Adipocyte (in vitro differentiated cells): ENCODE results near the gene TLX2.

ENCODE experiments used
- DNase-seq: peaks from one replicate; pipeline ENCODE4 v3.0.0-alpha.2; 2015; ENCODE audit warnings: low read depth
- H3K27me3 ChIP-seq: replicated peaks from 2 replicates; pipeline ENCODE4 v1.7.0; 2013; ENCODE audit warnings: mild to moderate bottlenecking, low read length, moderate library complexity; ENCODE audit not compliant: control insufficient read depth, insufficient read depth
- H3K36me3 ChIP-seq: 2 replicates; pipeline ENCODE4 v1.7.0; 2013; ENCODE audit warnings: low read length, mild to moderate bottlenecking, moderate library complexity; ENCODE audit not compliant: control insufficient read depth, insufficient read depth, severe bottlenecking
- H3K4me1 ChIP-seq: 2 replicates; pipeline ENCODE4 v1.7.0; 2013; ENCODE audit warnings: mild to moderate bottlenecking, low read length, moderate library complexity; ENCODE audit not compliant: control insufficient read depth, insufficient read depth
- H3K4me3 ChIP-seq: 2 replicates; pipeline ENCODE4 v1.7.0; 2013; ENCODE audit warnings: mild to moderate bottlenecking, low read length, moderate library complexity
- H3K9ac ChIP-seq: 2 replicates; pipeline ENCODE4 v1.7.0; 2013; ENCODE audit warnings: mild to moderate bottlenecking, low read length, moderate library complexity
- H3K9me3 ChIP-seq: 2 replicates; pipeline ENCODE4 v1.7.0; 2013; ENCODE audit warnings: mild to moderate bottlenecking, low read length, moderate library complexity; ENCODE audit not compliant: control insufficient read depth

TLX2 gene

DNA sequence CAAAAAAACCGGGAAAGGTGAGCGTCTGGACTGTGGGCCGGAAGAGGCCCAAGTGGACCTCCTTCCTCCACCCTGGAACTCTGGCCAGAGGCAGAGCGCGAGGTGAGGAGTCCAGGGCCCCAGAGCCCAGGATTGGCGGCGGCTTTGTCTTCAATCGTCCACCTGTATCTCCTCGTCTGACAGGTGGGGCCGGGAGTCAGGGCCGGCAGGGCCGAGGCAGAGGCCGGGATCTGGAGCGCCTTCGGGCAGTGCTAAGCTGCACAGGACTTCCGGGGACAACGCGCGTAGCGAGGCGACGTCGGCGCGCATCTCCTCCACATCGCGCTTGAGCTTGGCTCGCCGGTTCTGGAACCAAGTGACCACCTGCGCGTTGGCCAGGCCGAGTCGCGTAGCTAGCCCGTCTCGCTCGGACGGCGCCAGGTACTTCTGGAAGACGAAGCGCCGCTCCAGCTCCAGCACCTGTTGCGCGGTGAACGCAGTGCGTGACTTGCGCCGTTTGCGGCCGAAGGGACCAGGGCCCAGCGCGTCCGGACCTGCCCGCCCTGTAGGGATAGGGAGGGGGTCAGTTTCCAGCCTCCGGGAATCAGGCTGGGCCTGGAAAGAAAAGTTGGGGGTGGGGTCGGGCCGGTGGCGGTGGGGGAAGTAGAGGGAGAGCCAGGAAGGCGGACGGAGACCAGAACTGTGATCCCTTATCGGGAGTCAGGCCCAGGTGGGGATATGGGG, 16.3 kb upstream of the TLX2 start:
- Histone ChIP-seq H3K4me3 (peak overlapping the region; percentile 71), H3K36me3 (peaks cover 15% of the 10 kb centered on the region), H3K27me3 (no peaks in the 10 kb centered on the region), H3K9ac (no peak overlapping the region), H3K9me3 (no peaks in the 10 kb centered on the region), H3K4me1 (peaks cover 21% of the 10 kb centered on the region)
- DNase-seq, result no peak

DNA sequence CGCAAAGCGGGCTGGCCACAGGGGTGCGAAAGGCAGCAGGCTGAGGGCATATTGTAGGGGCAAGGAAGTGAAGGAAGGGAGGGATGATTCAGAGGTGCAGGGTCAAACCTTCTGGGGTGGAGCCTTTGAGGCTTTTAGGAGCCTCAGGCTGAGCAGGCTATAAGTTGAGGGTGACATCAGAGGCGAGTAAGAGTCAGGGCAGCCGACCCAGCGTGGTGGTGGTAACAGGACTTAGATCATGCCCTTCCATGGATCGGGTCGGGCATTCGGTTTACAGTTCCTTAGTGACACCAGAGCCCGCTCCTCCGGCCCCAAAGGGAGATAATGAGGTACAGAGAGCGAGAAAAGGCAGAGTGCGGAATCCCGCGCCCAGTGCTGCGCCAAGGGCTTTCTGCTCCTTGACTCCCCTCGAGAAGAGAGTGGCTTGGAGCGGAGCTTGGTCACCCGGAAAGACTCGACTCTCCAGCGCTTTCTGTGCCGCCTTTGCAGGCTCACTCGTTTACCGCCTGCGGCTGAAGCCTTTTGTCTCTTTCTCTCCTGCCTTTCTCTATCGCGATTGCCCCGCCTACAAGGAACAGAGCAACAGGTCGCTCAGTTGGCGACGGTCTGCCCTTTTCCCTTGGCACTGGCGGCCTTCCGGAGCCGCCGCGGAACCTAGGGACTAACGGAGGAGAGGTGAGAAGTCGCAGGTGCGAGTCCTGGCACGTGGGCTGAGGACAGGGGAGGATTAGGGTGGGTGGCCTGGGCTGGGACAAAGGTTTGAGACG, 15.6 kb upstream of the TLX2 start:
- Histone ChIP-seq H3K36me3 (peaks cover 8% of the 10 kb centered on the region), H3K27me3 (no peaks in the 10 kb centered on the region)

GRCh38 chr2:74499267-74499939, 14.8 kb upstream of the TLX2 start, which contains the start of gene LBX2:
LBX2 (minus strand) TSS chr2:74499603; CDS start chr2:74499537, 66 bp downstream.
- Histone ChIP-seq H3K4me1 (peaks cover 32% of the 10 kb centered on the region), H3K9ac (peak within 1 kb of the TSS; percentile 58), H3K36me3 (peaks cover under 1% of the 10 kb centered on the region), H3K4me3 (peak within 1 kb of the TSS; percentile 71), H3K27me3 (no peaks in the 10 kb centered on the region), H3K9me3 (no peaks in the 10 kb centered on the region)
- DNase-seq, result peak; percentile 58

More for the DNA sequence above, 15.6 kb upstream of the TLX2 start:
- Histone ChIP-seq H3K9me3 (no peaks in the 10 kb centered on the region), H3K4me3 (peak overlapping the region; percentile 71), H3K4me1 (peaks cover 26% of the 10 kb centered on the region), H3K9ac (peak overlapping the region; percentile 58)
- peak; percentile 59 for DNase-seq

- no peak for DNase-seq
Observed at GRCh38 chr2:74499940-74500577, 14.2 kb upstream of the TLX2 start.

DNA sequence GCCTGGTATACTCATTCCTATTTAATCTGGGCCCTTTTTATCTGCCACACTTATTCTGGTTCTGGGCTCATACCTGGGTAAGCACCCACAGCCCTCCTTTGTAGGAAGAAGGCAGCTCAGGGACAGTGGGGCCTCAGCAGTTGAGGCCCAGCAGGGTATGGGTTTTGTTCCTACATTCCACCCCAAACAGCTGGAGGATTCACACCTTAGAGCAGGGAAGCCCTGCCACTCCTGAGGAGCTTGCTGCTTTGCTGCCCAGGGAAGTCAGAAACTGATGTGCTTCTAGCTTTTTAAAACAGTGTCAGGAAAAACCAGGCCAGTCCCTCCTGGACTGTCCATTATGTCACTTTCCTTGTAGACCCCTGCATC, 13.7 kb upstream of the TLX2 start:
- H3K9ac ChIP-seq, result no peak overlapping the region
- peaks cover 44% of the 10 kb centered on the region for H3K4me1 ChIP-seq
- H3K36me3 ChIP-seq, result peaks cover 12% of the 10 kb centered on the region
- no peak overlapping the region for H3K4me3 ChIP-seq
- no peak for DNase-seq
- no peaks in the 10 kb centered on the region for H3K27me3 ChIP-seq
- no peaks in the 10 kb centered on the region for H3K9me3 ChIP-seq

More at GRCh38 chr2:74499940-74500577, 14.2 kb upstream of the TLX2 start:
- Histone ChIP-seq H3K9ac (peak overlapping the region; percentile 58), H3K9me3 (no peaks in the 10 kb centered on the region), H3K4me3 (peak overlapping the region; percentile 71), H3K36me3 (peaks cover 7% of the 10 kb centered on the region), H3K4me1 (peaks cover 39% of the 10 kb centered on the region), H3K27me3 (no peaks in the 10 kb centered on the region)

GRCh38 chr2:74501335-74502071, 12.7 kb upstream of the TLX2 start:
- Histone ChIP-seq H3K9me3 (no peaks in the 10 kb centered on the region), H3K4me3 (peak overlapping the region; percentile 96), H3K4me1 (peaks cover 53% of the 10 kb centered on the region), H3K9ac (peak overlapping the region; percentile 94), H3K27me3 (no peaks in the 10 kb centered on the region), H3K36me3 (peaks cover 18% of the 10 kb centered on the region)
- no peak for DNase-seq

DNA sequence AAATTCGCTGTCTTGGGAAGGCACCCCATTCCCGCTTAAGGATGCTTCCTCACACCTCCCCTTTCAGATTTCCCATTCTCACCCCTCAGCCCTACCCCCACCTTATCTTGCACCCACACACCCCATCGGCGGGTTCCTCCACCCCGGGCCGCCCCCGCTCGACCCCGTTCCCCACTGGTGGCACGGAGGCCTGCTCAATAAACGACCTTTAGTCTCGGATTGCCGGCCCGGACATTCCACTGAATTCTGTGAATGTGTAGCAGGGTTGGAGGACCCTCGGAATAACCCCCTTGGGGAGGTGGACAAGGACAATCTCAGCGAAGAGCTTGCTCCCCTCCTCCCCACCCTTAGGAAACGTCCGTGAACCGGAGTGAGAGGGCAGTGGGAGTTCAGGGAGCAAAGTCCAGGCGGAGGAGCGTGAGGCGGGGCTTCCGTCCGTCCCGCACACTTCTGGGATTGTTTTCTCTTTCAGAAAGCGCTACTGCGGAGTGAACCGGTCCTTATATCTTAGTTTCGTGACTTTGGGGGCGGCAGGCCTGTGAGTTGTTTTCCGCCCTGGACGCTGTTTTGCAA, 12.0 kb upstream of the TLX2 start:
- peaks cover 18% of the 10 kb centered on the region for H3K36me3 ChIP-seq
- H3K27me3 ChIP-seq, result no peaks in the 10 kb centered on the region
- H3K9ac ChIP-seq, result peak overlapping the region; percentile 94
- DNase-seq, result no peak
- H3K4me3 ChIP-seq, result peak overlapping the region; percentile 96
- no peaks in the 10 kb centered on the region for H3K9me3 ChIP-seq
- H3K4me1 ChIP-seq, result peaks cover 58% of the 10 kb centered on the region

DNA sequence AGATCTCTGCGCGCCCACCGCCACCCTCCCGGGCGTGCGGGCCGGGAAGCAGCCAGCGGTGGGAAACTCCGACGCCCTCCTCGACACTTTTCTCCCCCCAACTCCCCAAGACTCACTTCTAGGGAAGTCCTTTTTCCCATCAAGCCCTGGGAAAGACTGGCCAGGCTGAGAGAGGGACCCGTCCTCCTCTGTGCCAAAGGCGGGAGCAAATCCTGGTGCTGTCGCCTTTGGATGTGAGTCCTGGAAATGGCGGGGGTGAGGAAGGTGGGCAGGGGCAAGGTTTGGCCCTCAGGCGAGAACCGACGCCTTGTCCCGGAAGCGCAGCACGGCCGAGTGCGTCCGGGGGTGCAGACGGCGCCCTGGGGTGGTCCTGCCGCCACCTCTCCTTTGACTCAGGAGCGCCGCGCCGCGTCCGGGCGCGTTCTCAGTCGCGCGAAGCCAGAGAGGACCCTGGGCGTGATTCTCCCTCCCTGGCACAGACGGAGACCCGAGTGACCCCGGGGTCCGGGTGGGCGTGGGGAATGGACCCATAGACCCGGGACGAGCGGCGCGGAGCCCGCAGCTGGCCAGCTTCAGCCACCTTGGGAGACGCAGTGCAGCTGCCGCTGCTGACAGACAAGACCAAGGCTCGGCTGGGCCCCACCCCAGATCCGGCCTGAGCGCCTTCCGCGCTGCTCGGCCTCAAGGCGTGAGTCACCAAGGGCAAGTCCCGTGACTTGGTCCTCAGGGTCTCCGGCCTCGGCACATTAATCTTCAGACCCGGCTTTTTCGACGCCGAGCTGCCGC, 11.3 kb upstream of the TLX2 start:
- H3K9ac ChIP-seq, result peak overlapping the region; percentile 94
- H3K4me1 ChIP-seq, result peaks cover 53% of the 10 kb centered on the region
- peak overlapping the region; percentile 96 for H3K4me3 ChIP-seq
- H3K36me3 ChIP-seq, result peaks cover 18% of the 10 kb centered on the region
- DNase-seq, result peak; percentile 91
- H3K9me3 ChIP-seq, result no peaks in the 10 kb centered on the region
- H3K27me3 ChIP-seq, result no peaks in the 10 kb centered on the region

DNA sequence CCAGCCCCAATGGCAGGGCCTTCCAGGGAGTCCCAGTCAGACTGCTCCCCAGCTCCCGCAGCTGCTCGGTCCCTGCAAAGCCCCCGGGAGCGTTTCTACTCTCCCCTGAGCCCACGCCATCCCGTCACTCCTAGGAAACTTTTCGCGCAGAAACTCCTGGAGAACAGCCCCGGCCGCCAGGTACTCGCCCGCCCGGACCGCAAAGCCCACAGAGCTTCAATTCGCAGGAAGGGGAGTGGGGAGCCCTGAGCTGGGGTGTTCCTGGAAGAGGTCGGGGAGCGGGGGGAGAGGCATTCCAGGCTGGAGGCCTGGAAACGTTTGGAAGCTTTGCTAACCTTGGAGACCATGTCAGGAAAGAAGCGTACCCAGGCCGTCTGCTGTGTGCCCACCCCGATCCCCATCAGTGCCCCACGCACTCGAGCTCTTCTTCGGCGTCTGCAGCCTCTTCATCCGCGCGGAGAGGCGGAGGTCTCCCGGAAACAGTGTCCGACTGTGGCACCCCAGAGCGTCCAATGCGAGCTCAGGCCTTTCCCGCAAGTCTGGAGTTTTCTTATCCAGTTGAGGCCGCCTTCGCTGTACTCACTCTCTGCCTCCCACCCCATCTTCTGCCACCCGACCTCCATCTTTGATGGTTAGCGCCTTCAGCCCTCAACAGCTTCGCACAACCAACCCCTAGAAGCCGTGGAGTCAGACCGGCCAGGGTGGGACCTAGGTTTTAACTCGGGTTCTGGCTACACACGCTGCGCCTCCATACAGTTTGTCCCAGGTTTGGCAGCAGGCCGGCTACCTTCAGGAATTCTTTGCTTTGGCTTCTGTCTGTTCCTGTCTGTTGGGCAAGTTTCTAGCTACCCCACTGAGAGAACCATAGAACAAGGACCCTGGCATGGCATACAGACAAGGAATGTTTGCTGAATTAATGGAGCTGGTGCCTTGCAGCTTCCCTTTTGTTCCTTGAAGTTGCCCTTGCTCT, 10.5 kb upstream of the TLX2 start:
- H3K9ac ChIP-seq, result peak overlapping the region; percentile 94
- peak; percentile 14 for DNase-seq
- no peaks in the 10 kb centered on the region for H3K27me3 ChIP-seq
- H3K36me3 ChIP-seq, result peaks cover 18% of the 10 kb centered on the region
- peaks cover 49% of the 10 kb centered on the region for H3K4me1 ChIP-seq
- peak overlapping the region; percentile 96 for H3K4me3 ChIP-seq
- H3K9me3 ChIP-seq, result no peaks in the 10 kb centered on the region
